ENCODE results near the gene WIPF2. TPM values are rescaled to one million over a fixed set of nuclear protein-coding genes. Genes with fewer than 3 reads are reported as not detected.

The WIPF2 gene
- total RNA-seq, 1 experiment from 2014 or later, result 30.4 TPM

DNA sequence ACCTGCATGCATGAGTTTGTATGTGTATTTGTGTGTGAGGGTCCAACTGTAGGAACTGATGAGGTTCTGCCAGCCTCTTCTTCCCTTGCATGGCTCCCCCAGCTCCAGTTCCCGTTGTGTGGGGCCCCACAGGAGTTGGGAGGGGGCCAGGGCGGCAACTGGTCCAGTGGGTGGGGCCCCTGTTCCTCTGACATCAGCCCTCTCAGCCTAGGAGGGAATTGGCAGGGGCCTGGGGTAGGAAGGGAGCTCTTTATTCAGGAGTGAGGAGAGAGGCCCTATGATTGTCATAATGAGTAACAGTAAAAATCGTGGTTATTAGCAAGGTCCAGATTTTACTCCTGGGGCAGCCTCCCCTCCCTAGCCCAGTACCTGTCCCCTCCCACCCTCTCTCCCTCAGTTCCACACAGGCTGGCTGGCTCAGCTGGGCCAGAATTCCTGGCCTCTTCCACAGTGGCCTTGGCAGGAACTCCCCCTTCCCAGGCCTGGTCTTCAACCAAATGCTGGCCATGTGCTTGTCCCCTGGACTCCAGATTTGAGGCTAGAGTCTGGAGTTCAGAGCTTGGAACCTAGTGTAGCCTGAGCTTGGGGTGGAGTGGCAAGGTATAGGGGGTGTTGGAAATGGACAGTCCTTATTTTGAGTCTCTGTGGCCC is 108.8 kb downstream of the WIPF2 start (continued):
- no peak for TF ChIP-seq REST (IDR thresholded peaks at IDR 0.05; ENCODE audit: low read depth)
- TF ChIP-seq SIN3A (IDR thresholded peaks at IDR 0.05; ENCODE audit: low read depth), result no peak
- TF ChIP-seq POLR2AphosphoS5 (IDR thresholded peaks at IDR 0.05; ENCODE audit: low read depth, low read length), result no peak
- no peak for TF ChIP-seq SRF (IDR thresholded peaks at IDR 0.05; ENCODE audit: low read depth)
- TF ChIP-seq CEBPB (IDR thresholded peaks at IDR 0.05; ENCODE audit: low read depth), result no peak

GRCh38 chr17:40328386-40328766 is 109.3 kb downstream of the WIPF2 start:
- Histone ChIP-seq H3K27me3 (ENCODE audit: insufficient read depth, low read length) (no peaks in the 10 kb centered on the region), H3K4me1 (ENCODE audit: control insufficient read depth in 1 of 2, insufficient read depth in 2 of 2, low read length in 2 of 2) (peaks cover 21 to 23% of the 10 kb centered on the region in 2 experiments), H3K9ac (ENCODE audit: low read length) (no peak overlapping the region), H3K9me3 (ENCODE audit: control insufficient read depth in 1 of 2, insufficient read depth in 1 of 2, low read depth in 1 of 2, low read length in 2 of 2) (no peaks in the 10 kb centered on the region), H3K79me2 (ENCODE audit: insufficient read depth, low read length) (peaks cover 76% of the 10 kb centered on the region), H4K20me1 (ENCODE audit: insufficient read depth) (no peaks in the 10 kb centered on the region), H2AFZ (ENCODE audit: low read depth, low read length, poor library complexity, severe bottlenecking) (no peak overlapping the region), H3K4me3 (replicated peaks in 1 of 2; ENCODE audit: low read depth in 1 of 2, low read length in 2 of 2) (no peak overlapping the region), H3K9me2 (ENCODE audit: insufficient read depth) (no peaks in the 10 kb centered on the region), H3K27ac (ENCODE audit: low read depth, low read length) (no peak overlapping the region), H3K4me2 (ENCODE audit: low read length) (no peak overlapping the region), H3K36me3 (ENCODE audit: control insufficient read depth in 1 of 2, insufficient read depth in 2 of 2, low read length in 2 of 2) (peaks cover 0 to 10% of the 10 kb centered on the region in 2 experiments; a peak in 2 of 4 replicates)
- BruUV-seq (replicated peaks), result no TSS peak
- ChIA-PET CTCF (interaction anchor here (1.0 to 2.4 kb wide), 2 partner anchors 9 to 13 kb away, joined by 3 to 6 read pairs; no protein-coding TSS in a partner anchor), RAD21 (ENCODE audit: low non-redundant PET in 1 of 2, low total read pairs in 2 of 2, uncharacterized antibody in 2 of 2, unreplicated experiment in 2 of 2) (no interaction called here), POLR2A (interaction anchor here (1.2 kb wide), 1 partner anchor 13 kb away, joined by 3 read pairs; no protein-coding TSS in a partner anchor)
- intact Hi-C loops (cut with micrococcal nuclease), result no loop called here
- DNase-seq (ENCODE audit: low read depth, low spot score), result no peak
- ATAC-seq, result no peak
- TF ChIP-seq EGR1 (IDR thresholded peaks at IDR 0.05; ENCODE audit: low read depth) (no peak), ZNF274 (IDR thresholded peaks at IDR 0.05; ENCODE audit: low read depth, low read length) (no peak), SRF (IDR thresholded peaks at IDR 0.05; ENCODE audit: low read depth) (no peak), SIN3A (IDR thresholded peaks at IDR 0.05; ENCODE audit: low read depth) (no peak), CBX3 (IDR thresholded peaks at IDR 0.05; ENCODE audit: low read depth) (no peak), YY1 (IDR thresholded peaks at IDR 0.05; ENCODE audit: extremely low read depth, insufficient replicate concordance, low read depth, low read length) (no peak), EZH2phosphoT487 (IDR thresholded peaks at IDR 0.05; ENCODE audit: borderline replicate concordance) (no peak), EZH2 (IDR thresholded peaks at IDR 0.05) (no peak), JUND (IDR thresholded peaks at IDR 0.05) (no peak), CTCF (IDR thresholded peaks at IDR 0.05 in 2 of 3, conservative IDR thresholded peaks at IDR 0.05 in 1 of 3; ENCODE audit: borderline replicate concordance in 1 of 3, insufficient read depth in 1 of 3, low read depth in 2 of 3, low read length in 2 of 3) (no peak), SP1 (IDR thresholded peaks at IDR 0.05; ENCODE audit: low read depth) (no peak), RAD21 (IDR thresholded peaks at IDR 0.05; ENCODE audit: low read depth) (no peak), ZFX (IDR thresholded peaks at IDR 0.05) (no peak), FOSL1 (IDR thresholded peaks at IDR 0.05; ENCODE audit: low read depth) (no peak)
- TF ChIP-seq, protein P1, sequence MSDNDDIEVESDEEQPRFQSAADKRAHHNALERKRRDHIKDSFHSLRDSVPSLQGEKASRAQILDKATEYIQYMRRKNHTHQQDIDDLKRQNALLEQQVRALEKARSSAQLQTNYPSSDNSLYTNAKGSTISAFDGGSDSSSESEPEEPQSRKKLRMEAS (IDR thresholded peaks at IDR 0.05), result no peak
- TF ChIP-seq, protein P2, sequence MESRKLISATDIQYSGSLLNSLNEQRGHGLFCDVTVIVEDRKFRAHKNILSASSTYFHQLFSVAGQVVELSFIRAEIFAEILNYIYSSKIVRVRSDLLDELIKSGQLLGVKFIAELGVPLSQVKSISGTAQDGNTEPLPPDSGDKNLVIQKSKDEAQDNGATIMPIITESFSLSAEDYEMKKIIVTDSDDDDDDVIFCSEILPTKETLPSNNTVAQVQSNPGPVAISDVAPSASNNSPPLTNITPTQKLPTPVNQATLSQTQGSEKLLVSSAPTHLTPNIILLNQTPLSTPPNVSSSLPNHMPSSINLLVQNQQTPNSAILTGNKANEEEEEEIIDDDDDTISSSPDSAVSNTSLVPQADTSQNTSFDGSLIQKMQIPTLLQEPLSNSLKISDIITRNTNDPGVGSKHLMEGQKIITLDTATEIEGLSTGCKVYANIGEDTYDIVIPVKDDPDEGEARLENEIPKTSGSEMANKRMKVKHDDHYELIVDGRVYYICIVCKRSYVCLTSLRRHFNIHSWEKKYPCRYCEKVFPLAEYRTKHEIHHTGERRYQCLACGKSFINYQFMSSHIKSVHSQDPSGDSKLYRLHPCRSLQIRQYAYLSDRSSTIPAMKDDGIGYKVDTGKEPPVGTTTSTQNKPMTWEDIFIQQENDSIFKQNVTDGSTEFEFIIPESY (IDR thresholded peaks at IDR 0.05; ENCODE audit: extremely low read depth, insufficient replicate concordance, low read length), result no peak

Measured in HCT116 (cell line).